Thyroid gland (tissue), 4 donors: ENCODE measurements around the gene C1orf35.

Experiments
- POLR2A ChIP-seq, 2 donors: fragments of 450-650 bp; IDR thresholded peaks; one replicate each; pipeline ENCODE4 v1.6.1; 2017; ENCODE audit warnings: antibody characterized with exemption in 2 of 2, mild to moderate bottlenecking in 2 of 2, moderate library complexity in 1 of 2
- TF ChIP-seq, protein P1 (sequence below), 6 experiments: fragments of 200-600 bp in 3 of 6; fragments of 450-650 bp in 3 of 6; sonication (generic) in 3 of 6; IDR thresholded peaks; one replicate each; pipeline ENCODE4 v1.5.1; 2016 to 2019; ENCODE audit warnings: antibody characterized with exemption in 6 of 6, mild to moderate bottlenecking in 2 of 6, inconsistent platforms in 1 of 6, moderate library complexity in 1 of 6

DNA sequence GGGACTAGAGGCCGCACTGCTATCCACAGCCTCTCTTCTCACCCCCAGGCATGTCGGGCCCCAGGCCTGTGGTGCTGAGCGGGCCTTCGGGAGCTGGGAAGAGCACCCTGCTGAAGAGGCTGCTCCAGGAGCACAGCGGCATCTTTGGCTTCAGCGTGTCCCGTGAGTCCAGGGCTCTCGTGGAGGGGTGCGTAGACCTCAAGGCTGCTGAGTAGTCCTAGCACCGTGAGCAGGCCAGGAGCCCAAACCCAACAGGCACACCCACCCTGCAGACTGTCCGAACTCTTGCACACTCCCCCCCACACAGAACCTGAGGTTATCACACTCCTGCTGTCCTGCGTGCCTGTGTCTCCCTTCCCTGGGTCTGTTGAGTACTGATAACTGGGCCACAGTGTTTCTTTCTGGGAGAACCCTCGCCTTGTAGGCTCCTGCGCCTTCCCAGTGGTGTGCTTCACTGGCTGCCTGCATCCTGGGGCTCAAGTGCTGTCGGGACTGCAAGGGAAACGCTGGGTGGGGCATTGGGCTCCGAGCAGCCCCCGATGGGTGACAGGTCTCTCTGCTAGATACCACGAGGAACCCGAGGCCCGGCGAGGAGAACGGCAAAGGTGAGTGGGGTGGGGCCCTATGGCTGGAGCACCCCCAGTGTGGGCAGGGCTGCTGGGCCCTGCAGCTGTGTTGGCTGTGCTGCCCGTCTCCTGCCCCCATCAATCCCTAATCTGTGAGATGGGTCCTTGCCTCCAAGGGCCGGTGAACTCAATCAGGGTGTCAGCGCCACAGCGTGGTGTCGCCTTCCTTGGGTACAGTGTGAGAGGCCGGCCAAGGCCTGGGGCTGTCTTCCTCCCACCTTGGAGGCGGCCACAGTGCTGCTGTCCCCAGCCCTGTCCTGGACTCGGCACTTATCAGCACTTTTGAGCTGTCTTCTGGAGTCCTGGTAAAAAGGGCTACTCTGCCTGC, 42.6 kb upstream of the C1orf35 start:
- TF ChIP-seq, protein P1, sequence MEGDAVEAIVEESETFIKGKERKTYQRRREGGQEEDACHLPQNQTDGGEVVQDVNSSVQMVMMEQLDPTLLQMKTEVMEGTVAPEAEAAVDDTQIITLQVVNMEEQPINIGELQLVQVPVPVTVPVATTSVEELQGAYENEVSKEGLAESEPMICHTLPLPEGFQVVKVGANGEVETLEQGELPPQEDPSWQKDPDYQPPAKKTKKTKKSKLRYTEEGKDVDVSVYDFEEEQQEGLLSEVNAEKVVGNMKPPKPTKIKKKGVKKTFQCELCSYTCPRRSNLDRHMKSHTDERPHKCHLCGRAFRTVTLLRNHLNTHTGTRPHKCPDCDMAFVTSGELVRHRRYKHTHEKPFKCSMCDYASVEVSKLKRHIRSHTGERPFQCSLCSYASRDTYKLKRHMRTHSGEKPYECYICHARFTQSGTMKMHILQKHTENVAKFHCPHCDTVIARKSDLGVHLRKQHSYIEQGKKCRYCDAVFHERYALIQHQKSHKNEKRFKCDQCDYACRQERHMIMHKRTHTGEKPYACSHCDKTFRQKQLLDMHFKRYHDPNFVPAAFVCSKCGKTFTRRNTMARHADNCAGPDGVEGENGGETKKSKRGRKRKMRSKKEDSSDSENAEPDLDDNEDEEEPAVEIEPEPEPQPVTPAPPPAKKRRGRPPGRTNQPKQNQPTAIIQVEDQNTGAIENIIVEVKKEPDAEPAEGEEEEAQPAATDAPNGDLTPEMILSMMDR (IDR thresholded peaks at IDR 0.05), result no peak
- no peak for TF ChIP-seq POLR2A (IDR thresholded peaks at IDR 0.05)
